HepG2 (cell line): ENCODE data around the gene TRNT1. TPM values are rescaled to one million over a fixed set of nuclear protein-coding genes. Genes with fewer than 3 reads are reported as not detected.

Experiments used
- ATAC-seq: fragments of 200-7000 bp; cut with Tn5 transposase; 3 replicates; pipeline ENCODE4 v1.9.1; 2020; ENCODE audit warnings: mild to moderate bottlenecking, moderate library complexity
- BruUV-seq: library from RNA; stranded (reverse); fragments of 400-500 nt; replicated peaks from 2 replicates; lab custom pipeline; 2021; lab: Mats Ljungman, UMichigan
- CTCF ChIA-PET: fragments of 300-600 bp; formaldehyde crosslinking; extraction: SDS; loops from one replicate; lab custom pipeline; 2021; ENCODE audit warnings: low total read pairs, inconsistent platforms, low intra/inter-chr PET ratio; lab: Yijun Ruan, JAX
- POLR2A ChIA-PET: fragments of 350-600 bp; sonication (Branson Sonifier 250); formaldehyde crosslinking; loops from one replicate; lab custom pipeline; 2020; ENCODE audit warnings: antibody characterized with exemption, inconsistent platforms; lab: Yijun Ruan, JAX
- DNase-seq: peaks from one replicate; pipeline ENCODE4 v3.0.0-alpha.2; 2015; ENCODE audit warnings: low spot score
- FAIRE-seq: peaks from 3 replicates; lab custom pipeline; 2011; peaks lifted over from hg19 to GRCh38; lab: Jason Lieb, UNC
- H2AFZ ChIP-seq: one replicate; pipeline ENCODE4 v1.6.1; 2011; ENCODE audit warnings: low read length, inconsistent platforms
- H3K27ac ChIP-seq: fragments of 300-600 bp; 3 replicates; pipeline ENCODE4 v1.8.0; 2011; ENCODE audit warnings: mixed run types, mild to moderate bottlenecking, mixed read lengths, low read length, inconsistent platforms; ENCODE audit not compliant: insufficient read depth; ENCODE audit errors: extremely low read length
- H3K27me3 ChIP-seq, 2 experiments: fragments of 200-600 bp in 1 of 2; 2 replicates in 1 of 2; 3 replicates in 1 of 2; pipeline versions ENCODE4 v1.6.0 to v1.8.0; 2011; ENCODE audit warnings: low read length in 2 of 2, mild to moderate bottlenecking in 2 of 2, moderate library complexity in 2 of 2, inconsistent platforms in 1 of 2; ENCODE audit not compliant: insufficient read depth in 2 of 2, control insufficient read depth in 1 of 2
- H3K36me3 ChIP-seq, 2 experiments: fragments of 200-600 bp in 1 of 2; replicated peaks in 1 of 2; 2 replicates in 1 of 2; 3 replicates in 1 of 2; pipeline versions ENCODE4 v1.5.1 to v1.8.0; 2011; ENCODE audit warnings: low read length in 2 of 2, inconsistent platforms in 1 of 2; ENCODE audit not compliant: insufficient read depth in 2 of 2, control insufficient read depth in 1 of 2
- H3K4me1 ChIP-seq: 2 replicates; pipeline ENCODE4 v1.5.1; 2012; ENCODE audit warnings: low read length, inconsistent platforms; ENCODE audit not compliant: insufficient read depth
- H3K4me2 ChIP-seq: 2 replicates; pipeline ENCODE4 v1.6.0; 2011; ENCODE audit warnings: low read depth, low read length, inconsistent platforms
- H3K4me3 ChIP-seq, 3 experiments: fragments of 200-600 bp in 1 of 3; sonication (generic), shearing (Covaris generic) in 1 of 3; replicated peaks in 1 of 3; 2 replicates each; pipeline ENCODE4 v1.5.1; 2011 to 2016; ENCODE audit warnings: low read length in 3 of 3, inconsistent platforms in 2 of 3, low read depth in 2 of 3, mild to moderate bottlenecking in 2 of 3, control low read depth in 1 of 3, mixed read lengths in 1 of 3; ENCODE audit not compliant: insufficient read depth in 1 of 3
- H3K79me2 ChIP-seq: one replicate; pipeline ENCODE4 v1.6.1; 2011; ENCODE audit warnings: low read length, inconsistent platforms; ENCODE audit not compliant: insufficient read depth
- H3K9ac ChIP-seq: 2 replicates; pipeline ENCODE4 v1.6.0; 2011; ENCODE audit warnings: mild to moderate bottlenecking, low read depth, low read length, inconsistent platforms; ENCODE audit not compliant: insufficient read depth
- H3K9me3 ChIP-seq: 2 replicates; pipeline ENCODE4 v1.5.1; 2012; ENCODE audit warnings: mild to moderate bottlenecking, low read length
- H4K20me1 ChIP-seq: 2 replicates; pipeline ENCODE4 v1.6.0; 2011; ENCODE audit warnings: inconsistent platforms, mild to moderate bottlenecking, low read length, moderate library complexity; ENCODE audit not compliant: insufficient read depth
- EP300 ChIP-seq, 3 experiments: sonication (generic) in 1 of 3; formaldehyde crosslinking in 1 of 3; IDR thresholded peaks; 2 replicates each; pipeline versions ENCODE4 v1.5.1 to v1.6.1; 2011 to 2020; ENCODE audit warnings: low read depth in 2 of 3, low read length in 2 of 3, borderline replicate concordance in 1 of 3, improper control_type of control experiment in 1 of 3, mild to moderate bottlenecking in 1 of 3, missing genetic modification reagents in 1 of 3, moderate library complexity in 1 of 3
- ZFAT ChIP-seq: sonication (generic); formaldehyde crosslinking; conservative IDR thresholded peaks from 2 replicates; pipeline ENCODE4 v1.8.1; 2023; ENCODE audit warnings: missing genetic modification reagents, inconsistent platforms
- ZFP90 ChIP-seq: sonication (generic); formaldehyde crosslinking; IDR thresholded peaks from 2 replicates; pipeline ENCODE4 v1.8.0; 2022; ENCODE audit warnings: missing genetic modification reagents, mild to moderate bottlenecking, inconsistent platforms, borderline replicate concordance
- ZFX ChIP-seq: sonication (generic); formaldehyde crosslinking; IDR thresholded peaks from 2 replicates; pipeline ENCODE4 v1.4.0; 2020; ENCODE audit warnings: mild to moderate bottlenecking, low read depth, missing genetic modification reagents, moderate library complexity
- WGBS: methylation state at CpG from one replicate; pipeline ENCODE4 v1.1.6; 2017; ENCODE audit warnings: low lambda C conversion rate; 5-methylcytosine and 5-hydroxymethylcytosine counted together
- in situ Hi-C: cut with HindIII; loops from 2 replicates; pipeline ENCODE4 v1.10.0; 2017; ENCODE audit warnings: low pct_unique_long_range_greater_than_20kb; ENCODE audit not compliant: extremely low pct_ligation_motif_present
- intact Hi-C: fragments of 100-400 bp; cut with micrococcal nuclease; formaldehyde crosslinking; loops from one replicate; pipeline ENCODE4 v1.10.0; 2022; ENCODE audit not compliant: unreplicated experiment
- polyA plus RNA-seq, 8 experiments: library from polyadenylated mRNA; depleted of rRNA in 3 of 8; stranded (reverse) in 7 of 8; unstranded in 1 of 8; fragments of >200 nt; fragmentation: Illumina TruSeq in 4 of 8; extraction: Trizol in 4 of 8; gene quantifications; 2 replicates each; pipeline versions ENCODE4 v1.2.1 to v1.2.3, GENCODE V29; 2011 to 2016; ENCODE audit warnings: low read depth in 4 of 8, missing spikeins in 1 of 8, mixed read lengths in 1 of 8; ENCODE audit not compliant: insufficient read depth in 1 of 8
- total RNA-seq, 5 experiments: library from RNA; depleted of rRNA; stranded (reverse); fragments of >200 nt; fragmentation: Illumina TruSeq; extraction: Trizol; gene quantifications; 2 replicates each; pipeline ENCODE4 v1.2.3, GENCODE V29; 2016; ENCODE audit warnings: low read depth in 1 of 5
- TF ChIP-seq, protein P1 (sequence below), 2 experiments: sonication (generic) in 1 of 2; formaldehyde crosslinking in 1 of 2; IDR thresholded peaks; 2 replicates each; pipeline versions ENCODE4 v1.4.0 to v1.6.1; 2016 to 2020; ENCODE audit warnings: borderline replicate concordance in 1 of 2, low read depth in 1 of 2, mild to moderate bottlenecking in 1 of 2, missing genetic modification reagents in 1 of 2
- TF ChIP-seq, protein P2 (sequence below): sonication (generic); formaldehyde crosslinking; IDR thresholded peaks from 2 replicates; pipeline ENCODE4 v1.5.0; 2020; ENCODE audit warnings: mild to moderate bottlenecking, missing genetic modification reagents, borderline replicate concordance

Gene TRNT1
- total and polyA plus RNA-seq, 2 of the 13 experiments (the other 11 are each of a cell fraction or from before 2014, with no cell fraction given): 9.4 to 27.7 TPM

DNA sequence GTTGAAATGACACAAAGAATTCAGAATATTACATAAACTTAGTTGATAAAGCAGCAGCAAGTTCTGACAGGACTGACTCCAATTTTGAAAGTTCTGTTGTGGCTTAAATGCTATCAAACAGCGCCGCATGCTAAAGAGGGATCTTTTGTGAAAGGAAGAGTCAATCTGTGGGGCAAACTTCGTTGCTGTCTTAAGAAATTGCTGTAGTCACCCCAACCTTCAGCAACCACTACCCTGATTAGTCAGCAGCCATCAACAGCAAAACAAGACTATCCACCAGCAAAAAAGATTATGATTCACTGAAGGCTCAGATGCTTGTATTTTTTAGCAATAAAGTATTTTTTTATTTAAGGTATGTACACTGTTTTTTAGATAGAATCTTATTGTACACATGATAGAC, 38.5 kb downstream of the TRNT1 start:
- Histone ChIP-seq H3K27me3 (no peaks in the 10 kb centered on the region; a peak in 1 of 5 replicates), H3K79me2 (no peaks in the 10 kb centered on the region), H3K4me2 (no peak overlapping the region), H3K9me3 (peaks cover 4% of the 10 kb centered on the region; the same call in 1 of the 2 replicates), H2AFZ (no peak overlapping the region), H3K27ac (no peak overlapping the region), H3K4me1 (no peaks in the 10 kb centered on the region), H3K9ac (no peak overlapping the region), H3K4me3 (no peak overlapping the region), H4K20me1 (no peaks in the 10 kb centered on the region), H3K36me3 (peaks cover 13 to 73% of the 10 kb centered on the region in 2 experiments; a peak in 4 of 5 replicates)
- ATAC-seq (no peak), DNase-seq (no peak), FAIRE-seq (no peak)
- intact Hi-C loops: no loop called here
- WGBS: 61% methylated on average over 3 of the region's 3 CpGs
- in situ Hi-C loops: no loop called here
- BruUV-seq: no TSS peak
- ChIA-PET CTCF (no interaction called here), POLR2A (no interaction called here)
- TF ChIP-seq, protein P1, sequence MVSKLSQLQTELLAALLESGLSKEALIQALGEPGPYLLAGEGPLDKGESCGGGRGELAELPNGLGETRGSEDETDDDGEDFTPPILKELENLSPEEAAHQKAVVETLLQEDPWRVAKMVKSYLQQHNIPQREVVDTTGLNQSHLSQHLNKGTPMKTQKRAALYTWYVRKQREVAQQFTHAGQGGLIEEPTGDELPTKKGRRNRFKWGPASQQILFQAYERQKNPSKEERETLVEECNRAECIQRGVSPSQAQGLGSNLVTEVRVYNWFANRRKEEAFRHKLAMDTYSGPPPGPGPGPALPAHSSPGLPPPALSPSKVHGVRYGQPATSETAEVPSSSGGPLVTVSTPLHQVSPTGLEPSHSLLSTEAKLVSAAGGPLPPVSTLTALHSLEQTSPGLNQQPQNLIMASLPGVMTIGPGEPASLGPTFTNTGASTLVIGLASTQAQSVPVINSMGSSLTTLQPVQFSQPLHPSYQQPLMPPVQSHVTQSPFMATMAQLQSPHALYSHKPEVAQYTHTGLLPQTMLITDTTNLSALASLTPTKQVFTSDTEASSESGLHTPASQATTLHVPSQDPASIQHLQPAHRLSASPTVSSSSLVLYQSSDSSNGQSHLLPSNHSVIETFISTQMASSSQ (IDR thresholded peaks at IDR 0.05; ENCODE audit: low read depth): no peak
- TF ChIP-seq, protein P1 (CRISPR knock-in tag; IDR thresholded peaks at IDR 0.05; ENCODE audit: borderline replicate concordance): no peak
- TF ChIP-seq EP300 (IDR thresholded peaks at IDR 0.05; ENCODE audit: low read depth in 2 of 2, low read length in 2 of 2) (no peak), EP300 (CRISPR knock-in tag; IDR thresholded peaks at IDR 0.05; ENCODE audit: borderline replicate concordance) (no peak), ZFX (CRISPR knock-in tag) (no peak), ZFAT (no peak), ZFP90 (no peak)
- TF ChIP-seq, protein P2, sequence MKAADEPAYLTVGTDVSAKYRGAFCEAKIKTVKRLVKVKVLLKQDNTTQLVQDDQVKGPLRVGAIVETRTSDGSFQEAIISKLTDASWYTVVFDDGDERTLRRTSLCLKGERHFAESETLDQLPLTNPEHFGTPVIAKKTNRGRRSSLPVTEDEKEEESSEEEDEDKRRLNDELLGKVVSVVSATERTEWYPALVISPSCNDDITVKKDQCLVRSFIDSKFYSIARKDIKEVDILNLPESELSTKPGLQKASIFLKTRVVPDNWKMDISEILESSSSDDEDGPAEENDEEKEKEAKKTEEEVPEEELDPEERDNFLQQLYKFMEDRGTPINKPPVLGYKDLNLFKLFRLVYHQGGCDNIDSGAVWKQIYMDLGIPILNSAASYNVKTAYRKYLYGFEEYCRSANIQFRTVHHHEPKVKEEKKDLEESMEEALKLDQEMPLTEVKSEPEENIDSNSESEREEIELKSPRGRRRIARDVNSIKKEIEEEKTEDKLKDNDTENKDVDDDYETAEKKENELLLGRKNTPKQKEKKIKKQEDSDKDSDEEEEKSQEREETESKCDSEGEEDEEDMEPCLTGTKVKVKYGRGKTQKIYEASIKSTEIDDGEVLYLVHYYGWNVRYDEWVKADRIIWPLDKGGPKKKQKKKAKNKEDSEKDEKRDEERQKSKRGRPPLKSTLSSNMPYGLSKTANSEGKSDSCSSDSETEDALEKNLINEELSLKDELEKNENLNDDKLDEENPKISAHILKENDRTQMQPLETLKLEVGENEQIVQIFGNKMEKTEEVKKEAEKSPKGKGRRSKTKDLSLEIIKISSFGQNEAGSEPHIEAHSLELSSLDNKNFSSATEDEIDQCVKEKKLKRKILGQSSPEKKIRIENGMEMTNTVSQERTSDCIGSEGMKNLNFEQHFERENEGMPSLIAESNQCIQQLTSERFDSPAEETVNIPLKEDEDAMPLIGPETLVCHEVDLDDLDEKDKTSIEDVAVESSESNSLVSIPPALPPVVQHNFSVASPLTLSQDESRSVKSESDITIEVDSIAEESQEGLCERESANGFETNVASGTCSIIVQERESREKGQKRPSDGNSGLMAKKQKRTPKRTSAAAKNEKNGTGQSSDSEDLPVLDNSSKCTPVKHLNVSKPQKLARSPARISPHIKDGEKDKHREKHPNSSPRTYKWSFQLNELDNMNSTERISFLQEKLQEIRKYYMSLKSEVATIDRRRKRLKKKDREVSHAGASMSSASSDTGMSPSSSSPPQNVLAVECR (CRISPR knock-in tag): no peak
